Measurements from ENCODE around the gene ATP1A1.

Gene ATP1A1

DNA sequence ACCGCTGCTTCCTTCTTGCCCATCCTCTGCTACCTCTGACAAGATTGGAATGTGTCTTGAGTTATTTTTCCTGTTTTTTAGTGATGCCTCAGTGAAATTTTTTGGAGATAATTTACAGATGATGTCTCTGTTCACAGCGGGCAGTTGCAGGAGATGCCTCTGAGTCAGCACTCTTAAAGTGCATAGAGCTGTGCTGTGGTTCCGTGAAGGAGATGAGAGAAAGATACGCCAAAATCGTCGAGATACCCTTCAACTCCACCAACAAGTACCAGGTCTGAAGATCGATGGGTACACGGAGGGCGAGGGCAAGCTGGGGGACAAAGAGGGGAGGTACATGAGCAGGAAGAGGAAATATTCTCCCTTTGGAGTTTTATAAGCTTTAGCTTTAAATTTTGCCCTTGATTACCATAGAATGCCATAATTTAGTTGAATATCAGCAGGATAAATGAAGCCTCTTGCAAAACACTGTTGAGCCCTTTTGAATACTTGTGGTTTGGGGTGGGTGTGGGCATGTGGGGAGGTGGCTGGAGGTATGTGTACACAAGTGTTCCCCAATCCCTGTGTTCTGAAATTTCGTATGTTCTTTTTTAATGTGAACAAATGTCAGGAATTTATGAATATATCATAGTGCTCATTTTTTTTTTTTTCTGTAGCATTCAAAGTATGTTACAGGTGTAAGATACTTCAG, 19.8 kb downstream of the ATP1A1 start:
- DNase-seq = no peak

DNA sequence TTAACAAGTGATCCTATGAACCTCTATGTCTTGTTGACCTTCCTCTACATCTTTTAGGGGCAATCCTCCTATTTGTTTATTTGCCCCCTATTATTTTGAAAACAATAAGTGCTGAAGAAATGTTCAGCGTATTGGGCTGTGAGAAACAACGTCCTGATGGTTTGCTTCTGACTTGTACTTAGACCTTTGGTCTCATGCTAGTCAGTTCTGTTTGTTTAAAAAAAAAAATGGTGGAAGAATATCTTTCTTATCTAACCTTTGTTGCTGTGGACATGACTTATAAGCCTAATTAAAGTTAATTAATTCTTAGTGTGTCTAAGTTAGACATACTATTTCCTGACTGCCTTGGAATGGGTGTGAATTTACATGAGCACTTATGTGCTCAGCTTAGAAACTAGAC, 20.7 kb downstream of the ATP1A1 start:
- no peak for DNase-seq

DNA sequence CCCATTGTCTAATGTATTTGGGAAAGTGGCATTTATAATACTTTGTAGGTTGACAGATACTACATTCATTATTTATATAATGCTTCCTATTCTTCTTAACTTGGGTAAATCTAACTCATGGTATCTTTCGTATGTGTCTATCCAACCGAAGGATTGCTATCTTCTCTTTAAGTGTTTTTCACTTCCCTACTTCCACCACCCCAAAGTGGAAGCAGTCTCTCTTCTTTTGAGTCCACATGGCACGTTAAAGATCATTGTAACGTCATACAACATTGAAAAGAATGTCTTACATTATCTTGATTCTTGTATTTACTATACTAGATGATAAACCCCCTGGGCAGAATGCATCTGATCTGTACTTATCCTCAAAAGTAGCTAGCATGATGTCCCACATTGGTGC, 21.2 kb downstream of the ATP1A1 start:
- no peak for DNase-seq

DNA sequence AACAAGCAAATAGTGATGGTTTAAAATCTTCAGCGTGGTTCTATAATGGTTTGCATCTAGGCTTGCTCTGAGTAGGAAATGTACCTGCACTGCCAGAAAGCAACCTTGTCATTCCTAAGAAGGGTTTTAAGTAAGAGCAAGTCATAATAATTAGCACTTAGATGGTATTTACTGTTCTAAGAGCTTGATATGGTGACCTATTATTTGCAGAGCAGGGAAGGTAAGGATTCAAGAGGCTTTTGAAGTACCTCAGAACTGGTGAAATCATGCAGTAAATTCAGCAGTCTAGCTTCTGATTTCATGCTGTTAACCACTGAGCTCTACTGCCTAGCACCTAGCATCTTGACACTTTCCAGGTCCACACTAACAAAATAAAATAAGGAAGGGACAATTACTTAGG, 23.7 kb downstream of the ATP1A1 start:
- DNase-seq = no peak

DNA sequence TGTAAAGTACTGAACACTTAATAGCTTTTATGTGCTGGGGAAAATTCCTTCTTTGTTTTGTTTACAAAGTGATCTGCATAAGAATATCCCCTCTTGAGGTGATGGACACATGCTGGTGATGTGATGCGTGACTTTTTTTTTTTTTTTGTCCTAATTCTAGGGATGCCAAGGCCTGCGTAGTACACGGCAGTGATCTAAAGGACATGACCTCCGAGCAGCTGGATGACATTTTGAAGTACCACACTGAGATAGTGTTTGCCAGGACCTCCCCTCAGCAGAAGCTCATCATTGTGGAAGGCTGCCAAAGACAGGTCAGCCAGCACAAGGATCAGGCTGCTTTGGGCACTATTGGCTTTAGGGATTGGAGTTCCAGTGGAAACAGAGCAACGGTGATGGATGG, 24.7 kb downstream of the ATP1A1 start:
- no peak for DNase-seq

DNA sequence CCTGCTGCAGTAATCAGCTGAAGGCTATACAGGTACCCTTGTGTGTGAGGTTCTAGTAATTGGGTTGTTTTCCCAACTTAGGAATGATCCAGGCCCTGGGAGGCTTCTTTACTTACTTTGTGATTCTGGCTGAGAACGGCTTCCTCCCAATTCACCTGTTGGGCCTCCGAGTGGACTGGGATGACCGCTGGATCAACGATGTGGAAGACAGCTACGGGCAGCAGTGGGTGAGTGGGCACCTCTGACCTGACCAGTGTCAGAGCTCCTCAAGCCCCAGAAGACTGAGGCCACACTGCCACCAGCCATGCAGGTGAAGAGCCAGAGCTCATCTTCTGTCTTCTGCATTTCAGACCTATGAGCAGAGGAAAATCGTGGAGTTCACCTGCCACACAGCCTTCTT, 27.7 kb downstream of the ATP1A1 start:
- no peak for DNase-seq

DNA sequence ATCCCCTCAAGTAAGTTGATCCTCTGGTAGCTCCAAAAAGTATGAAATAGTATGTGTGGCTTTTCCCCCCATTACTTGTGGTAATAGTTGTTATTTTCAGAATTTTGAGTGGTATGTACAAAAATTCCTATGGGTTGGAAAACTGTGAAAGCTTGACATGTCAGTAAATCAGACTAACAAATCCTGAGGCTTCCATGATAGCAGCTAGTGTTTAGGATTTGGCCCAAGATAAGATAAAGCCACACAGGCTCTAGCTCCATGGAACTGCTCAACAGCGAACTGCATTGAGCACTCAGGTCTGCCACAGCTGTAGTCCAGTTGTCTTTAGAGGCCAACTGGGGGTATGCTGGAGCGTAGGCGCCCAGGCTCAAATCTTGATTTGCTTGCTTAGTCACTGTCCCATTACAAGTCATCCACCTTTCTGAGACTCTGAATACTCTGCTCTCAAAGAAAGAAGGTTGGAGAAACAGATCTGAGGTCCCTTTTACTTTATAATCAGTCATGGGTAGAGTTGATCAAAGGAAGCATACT, 28.7 kb downstream of the ATP1A1 start:
- no peak for DNase-seq

DNA sequence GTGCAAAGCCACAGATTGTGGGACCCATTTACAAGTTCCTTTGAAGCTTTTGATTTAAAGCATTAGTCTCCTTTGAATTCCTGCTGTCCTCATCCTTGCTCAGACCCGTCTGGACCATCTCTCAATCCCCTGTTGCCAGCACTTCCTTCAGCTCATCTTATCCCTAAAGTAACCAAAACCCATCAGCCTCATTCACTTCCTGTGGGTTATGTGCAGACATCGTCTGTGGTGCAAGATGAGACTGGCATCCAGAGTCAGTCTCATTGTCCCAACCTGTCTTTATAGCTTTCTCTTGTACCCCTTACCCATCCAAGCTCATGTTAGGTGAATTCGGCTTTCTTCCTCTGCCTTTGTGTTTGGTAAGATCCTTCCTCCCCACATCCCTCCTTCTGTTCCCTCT, 29.3 kb downstream of the ATP1A1 start:
- DNase-seq = no peak

DNA sequence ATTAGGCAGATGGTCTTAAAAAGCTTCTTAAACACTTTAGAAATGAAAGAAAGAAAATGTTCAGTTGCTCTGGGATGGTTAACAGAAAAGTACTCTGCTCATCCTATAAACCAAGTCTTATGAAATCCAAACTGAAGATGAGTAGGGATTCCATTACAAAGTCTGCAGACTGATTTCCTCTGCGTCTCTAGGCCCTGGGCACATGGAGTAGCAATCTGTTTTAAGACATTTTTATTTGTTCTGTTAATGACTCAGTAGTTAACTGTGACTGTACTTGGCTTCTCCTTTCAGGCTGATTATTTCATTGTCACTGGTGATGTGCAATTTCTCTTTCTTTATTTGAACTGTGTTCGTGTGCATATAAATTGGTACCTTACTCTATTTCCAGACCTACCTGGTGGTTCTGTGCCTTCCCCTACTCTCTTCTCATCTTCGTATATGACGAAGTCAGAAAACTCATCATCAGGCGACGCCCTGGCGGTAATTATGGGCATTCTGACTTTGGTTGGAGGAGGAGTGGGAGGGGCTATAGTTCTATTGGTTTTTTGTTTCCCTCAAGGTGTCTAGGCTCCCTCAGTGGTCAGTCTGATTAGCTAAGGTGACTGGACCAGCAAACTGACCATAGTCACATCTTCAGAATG, 30.6 kb downstream of the ATP1A1 start:
- DNase-seq = no peak

DNA sequence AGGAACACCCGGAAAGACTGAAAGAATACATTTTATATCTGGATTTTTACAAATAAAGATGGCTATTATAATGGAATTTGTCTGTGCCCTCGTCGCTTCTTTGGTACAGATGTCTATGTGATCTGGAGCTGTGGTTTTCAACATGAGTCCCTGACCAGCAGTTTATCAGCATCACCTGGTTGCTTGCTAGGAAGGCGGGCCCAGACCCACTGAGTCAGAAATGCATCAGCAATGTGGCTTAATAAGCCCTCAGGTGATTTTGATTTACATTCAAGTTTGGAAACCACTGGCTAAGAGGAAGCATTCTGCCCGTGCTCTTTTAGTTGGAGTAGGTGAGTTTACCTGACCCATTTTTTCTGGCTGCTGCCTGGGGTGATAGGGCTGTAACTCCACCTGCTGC, 31.7 kb downstream of the ATP1A1 start:
- DNase-seq = no peak

DNA sequence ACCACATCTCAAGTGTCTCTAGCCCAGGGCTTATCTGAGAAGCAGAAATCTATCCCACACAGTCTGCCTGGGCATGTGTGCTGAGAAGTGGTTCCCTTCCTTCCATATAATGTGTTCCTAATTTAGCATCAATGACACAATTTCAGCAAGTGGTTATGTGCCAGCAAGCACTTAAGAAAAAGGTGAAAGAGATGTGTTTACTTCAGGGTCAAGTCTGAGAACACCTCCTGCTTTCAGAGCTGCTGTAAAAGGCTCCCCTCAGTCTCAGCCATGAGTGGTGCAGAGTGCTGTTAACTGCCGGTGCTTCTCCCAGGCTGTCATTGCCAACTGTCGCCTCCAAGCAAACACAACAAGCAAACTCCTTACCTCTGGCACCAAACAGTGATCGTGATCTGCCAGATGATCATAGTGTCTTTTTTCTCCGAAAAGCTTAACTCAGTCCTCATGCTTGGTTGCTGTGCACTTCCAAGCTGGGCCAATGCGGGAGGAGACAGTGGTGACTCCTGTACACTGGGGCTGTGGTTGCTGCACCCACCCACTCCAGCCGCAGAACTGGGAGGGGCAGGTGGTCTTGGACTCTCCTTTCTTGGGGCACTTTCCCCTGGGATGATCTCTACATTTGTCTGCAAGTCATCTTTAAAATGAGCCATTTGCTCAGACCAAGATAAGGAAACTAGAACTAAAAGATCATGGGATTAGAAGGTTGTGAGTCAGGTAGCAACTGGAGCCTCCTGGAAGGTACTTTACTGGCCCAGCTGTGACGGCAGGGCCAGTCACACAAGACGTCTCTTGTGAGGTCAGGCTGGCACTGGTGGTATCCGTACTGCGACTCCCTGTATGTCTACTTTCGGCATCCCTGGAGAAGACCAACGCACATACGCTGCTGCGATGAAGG, 32.4 kb downstream of the ATP1A1 start:
- DNase-seq = no peak

DNA sequence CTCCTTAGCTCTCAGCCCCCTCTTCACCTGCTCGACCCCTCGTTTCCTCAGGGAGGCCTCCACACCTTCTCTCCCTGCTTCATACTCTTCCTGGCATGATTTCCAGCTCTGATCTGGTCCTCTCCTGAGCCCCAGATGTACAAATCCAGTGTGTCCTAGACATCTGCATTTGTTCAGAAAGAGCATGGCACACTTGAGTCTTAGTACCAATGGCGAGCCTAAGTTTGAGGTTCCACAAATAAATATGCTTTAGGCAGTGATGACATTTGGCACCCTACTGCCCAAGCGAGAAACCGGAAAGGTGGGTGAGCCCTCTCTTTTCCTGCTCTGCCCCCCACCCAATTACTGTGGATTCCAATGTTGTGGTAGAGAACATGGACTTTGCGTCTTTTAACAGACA, 34.0 kb downstream of the ATP1A1 start:
- DNase-seq = no peak

DNA sequence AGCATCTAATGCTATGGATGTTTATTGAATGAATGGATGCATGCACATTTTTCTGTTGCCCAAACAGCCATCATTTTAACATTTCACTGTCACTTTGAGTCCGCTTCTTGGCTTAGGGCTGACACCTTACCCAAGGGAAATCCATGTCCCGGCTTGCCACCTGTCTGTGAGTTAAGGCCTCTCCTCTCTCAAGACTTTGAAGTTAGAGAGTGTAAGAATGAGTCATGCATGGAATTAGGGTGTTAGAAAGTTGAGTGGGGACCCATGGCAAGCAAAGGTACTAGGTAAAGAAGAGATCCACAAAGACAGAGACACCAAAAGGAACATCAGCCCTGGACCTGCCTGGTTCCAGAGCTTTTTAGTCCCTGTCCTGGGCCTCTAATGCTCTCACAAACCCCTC, 35.1 kb downstream of the ATP1A1 start:
- no peak for DNase-seq

DNA sequence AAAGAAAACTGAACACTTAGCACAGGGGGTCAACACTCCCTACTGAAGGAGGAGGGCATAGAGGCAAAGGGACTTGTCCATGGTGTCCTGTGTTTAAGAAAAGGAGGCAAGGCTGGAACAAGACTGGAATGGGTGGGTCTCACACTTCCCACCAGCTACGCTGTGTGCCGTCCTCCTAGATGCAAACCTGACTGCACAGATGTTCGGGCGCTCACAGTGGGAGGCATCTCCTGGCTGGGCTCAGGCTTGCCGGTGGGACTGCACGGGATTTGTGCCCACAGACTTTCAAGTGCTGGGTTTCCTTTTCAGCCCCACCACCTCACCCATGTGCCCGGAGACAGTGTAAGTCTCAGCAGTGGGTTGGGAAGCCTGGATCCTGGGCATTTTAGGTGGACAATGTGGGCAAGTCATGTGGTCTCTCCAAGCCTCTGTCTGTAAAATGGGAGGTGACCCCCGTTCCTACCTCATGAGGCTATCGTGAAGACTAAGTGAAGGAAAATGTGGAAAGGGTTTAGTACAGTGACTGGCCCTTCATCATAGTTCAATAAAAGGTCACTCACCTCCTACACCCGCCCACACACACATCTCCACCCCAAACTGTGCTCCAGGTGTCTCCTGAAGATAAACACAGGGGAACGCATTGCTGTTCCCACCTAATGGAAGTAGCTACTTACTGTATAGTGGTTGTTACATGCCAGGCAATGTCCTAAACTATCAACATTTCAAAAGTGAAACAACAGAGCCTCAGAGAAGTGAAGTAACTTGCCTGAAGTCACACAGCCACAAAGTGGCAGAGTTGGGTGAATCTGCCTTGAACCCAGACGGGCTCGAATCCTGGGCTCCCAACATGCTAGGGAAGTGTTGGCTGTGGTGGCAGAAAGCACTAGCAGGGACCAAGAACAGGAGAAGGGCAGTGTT, 36.0 kb downstream of the ATP1A1 start:
- DNase-seq = no peak

DNA sequence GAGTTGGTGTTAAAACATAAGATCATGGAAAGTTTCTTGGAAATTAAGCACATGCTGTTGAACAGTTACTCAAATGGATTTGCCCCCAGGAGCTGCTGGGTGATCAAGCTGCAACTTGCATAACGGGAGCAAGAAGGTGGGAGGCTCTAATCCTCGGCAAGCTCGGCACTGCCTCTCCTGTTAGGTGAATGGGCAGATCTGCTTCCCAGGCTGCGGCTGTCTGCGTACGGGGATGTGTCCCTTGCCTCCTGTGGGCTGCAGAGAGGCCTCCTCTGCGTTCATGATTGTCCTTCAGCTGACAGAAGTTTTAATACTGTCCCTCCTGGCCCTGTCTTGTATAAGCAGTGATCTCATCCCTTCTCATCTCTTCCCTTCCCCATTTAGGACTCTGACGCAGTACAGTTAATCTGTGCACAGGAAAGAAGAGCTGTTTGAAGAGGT, 36.7 kb downstream of the ATP1A1 start:
- no peak for DNase-seq

DNA sequence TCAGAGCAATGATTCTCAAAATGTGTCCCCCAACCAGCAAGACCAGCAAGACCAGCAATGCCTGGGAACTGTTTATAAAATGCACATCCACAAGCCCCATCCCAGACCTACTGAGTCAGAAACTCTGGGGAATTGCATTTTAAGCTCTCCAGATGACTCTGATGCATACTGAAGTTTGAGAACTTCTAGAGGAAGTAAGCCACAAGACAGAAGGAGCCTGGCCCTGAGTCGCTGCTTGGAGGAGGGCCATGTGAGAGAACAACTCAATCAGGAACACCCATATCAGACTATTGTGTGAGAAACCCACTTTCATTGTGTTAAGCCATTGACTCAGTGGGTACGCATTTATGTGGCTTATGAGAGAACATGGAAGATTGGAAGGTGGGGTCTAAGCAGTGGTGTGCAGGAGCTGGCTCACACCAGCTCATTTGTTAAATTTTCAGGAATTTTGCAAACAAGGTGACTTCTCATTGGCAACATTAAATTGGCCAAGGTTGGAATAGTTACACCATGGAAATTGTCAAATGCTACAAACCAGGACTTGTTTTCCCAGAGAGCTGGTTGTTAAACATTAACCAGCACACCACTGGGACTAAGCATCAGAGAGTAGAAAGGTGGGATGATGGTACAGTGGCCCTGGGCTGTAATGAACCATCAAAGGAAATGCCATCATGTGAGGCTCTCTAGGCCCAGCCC, 38.9 kb downstream of the ATP1A1 start:
- no peak for DNase-seq

DNA sequence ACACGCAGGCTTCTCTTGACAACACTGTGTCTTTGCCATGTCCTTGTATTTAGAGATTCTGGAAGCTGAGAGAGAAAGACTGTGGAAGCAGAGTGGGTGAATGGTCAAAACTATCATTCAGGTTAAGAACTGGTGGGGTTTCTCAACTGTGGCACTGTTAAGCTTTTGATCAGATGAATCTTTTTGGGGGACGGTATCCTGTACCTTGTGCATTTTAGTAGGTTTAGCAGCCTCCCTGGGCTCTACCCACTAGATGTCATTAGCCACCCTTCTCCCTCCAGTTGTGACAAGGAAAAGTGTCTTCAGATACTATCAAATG, 39.4 kb downstream of the ATP1A1 start:
- no peak for DNase-seq

DNA sequence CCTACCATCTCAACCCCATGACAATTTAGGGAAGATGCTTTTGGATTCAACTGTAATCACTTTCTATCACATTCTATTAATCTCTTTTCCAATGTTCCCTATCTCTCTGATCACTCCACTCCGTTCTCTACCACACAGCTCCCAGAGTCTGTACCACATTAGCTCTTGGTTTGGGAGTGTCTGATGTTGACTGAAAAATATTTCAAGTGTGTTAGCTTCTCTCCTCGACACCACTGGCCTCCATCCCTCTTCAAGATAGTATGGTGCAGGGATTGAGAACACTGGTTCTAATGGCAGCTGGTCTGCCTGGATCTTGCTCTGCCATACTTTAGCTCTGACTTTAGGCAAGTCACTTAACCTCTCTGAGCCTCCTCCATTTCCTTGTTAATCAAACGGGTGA, 39.9 kb downstream of the ATP1A1 start:
- no peak for DNase-seq

DNA sequence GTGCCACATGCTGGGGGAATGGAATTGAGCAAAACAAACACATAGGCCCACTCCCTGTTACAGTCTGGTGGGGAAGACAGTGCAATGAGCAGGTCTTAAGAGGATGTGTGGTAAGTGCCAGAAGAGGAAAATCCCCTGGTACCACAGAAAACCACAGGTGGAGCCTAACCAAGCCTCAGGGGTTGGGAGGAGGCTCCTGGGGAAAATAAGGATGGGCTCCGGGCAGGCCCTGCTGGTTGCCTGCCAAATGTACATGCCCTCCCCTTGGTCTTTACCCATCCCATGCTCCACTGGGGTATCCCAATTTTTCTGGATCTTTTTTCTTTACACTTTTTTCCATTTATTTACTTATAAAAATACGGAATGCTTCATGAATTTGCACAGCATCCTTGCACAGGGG, 40.4 kb downstream of the ATP1A1 start:
- DNase-seq = no peak

DNA sequence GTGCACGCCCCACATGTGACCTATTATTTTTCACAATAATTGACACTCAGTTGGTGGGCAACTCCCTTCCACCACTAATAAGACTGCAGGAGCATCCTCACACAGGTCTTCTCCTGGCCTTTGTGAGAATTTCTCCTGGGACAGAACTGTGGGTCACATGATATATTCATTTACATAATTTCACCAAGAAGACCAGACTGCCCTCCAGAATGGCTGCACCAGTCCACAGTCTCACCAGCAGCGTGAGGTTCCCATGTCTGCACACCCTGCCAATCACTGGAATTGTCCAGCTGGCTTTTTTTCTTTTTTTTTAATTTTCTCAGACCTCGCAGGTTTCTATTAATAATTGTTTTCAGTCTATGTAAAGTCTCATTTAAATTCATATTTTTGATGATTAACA, 41.3 kb downstream of the ATP1A1 start:
- DNase-seq = no peak

DNA sequence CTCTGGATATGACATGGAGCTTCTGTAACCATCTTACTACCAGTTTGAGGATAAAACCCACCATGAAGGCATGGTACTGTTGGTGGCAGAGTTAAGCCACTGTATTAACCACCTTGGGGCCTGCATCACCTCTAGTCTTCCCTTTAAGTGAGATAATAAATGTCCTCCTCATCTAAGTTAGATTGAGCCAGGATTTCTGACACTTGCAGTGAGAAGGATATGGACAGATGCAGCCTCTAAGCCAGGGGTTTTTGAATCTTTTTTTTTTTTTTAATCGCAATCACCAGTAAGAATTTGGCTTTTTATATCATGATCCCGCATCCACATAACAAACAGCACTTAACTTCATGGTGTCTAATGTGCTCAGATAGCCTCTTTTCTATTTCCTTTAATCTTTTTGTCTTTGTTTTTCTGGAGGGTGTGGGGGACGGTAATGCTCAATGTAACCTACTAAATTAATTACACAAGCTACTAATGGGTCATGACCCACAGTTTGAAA, 42.2 kb downstream of the ATP1A1 start:
- DNase-seq = no peak

All from NCI-H446 treated with DMSO at 0.1 percent for 48 hours (cell line).